GM21367 (cell line): ENCODE data around the gene TEDDM1.

Experiments
- ATAC-seq: cut with Tn5 transposase; IDR thresholded peaks from one replicate; pipeline ENCODE4 v1.9.1; 2021; ENCODE audit not compliant: unreplicated experiment

TEDDM1 gene

GRCh38 chr1:182407724-182408123, 7.3 kb upstream of the TEDDM1 start:
- ATAC-seq = no peak

DNA sequence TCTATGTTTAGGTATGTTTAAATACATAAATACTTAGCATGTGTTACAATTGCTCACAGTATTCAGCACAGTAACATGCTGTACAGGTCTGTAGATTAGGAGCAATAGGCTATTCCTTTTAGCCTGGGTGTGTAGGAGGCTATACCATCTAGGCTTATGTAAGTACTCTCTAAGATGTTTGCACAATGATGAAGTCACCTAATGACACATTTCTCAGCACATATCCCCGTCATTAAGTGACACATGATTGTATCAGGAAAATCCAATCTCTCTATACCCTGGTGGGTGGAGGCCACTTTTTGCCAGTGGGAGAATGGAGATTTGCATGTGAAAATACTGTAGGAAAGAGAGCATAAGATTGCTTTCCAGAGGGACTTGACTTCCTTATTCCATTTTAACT, 5.5 kb upstream of the TEDDM1 start:
- no peak for ATAC-seq

- ATAC-seq = no peak
Measured at GRCh38 chr1:182405578-182405977, 5.1 kb upstream of the TEDDM1 start.

GRCh38 chr1:182404781-182405180, 4.3 kb upstream of the TEDDM1 start:
- no peak for ATAC-seq

DNA sequence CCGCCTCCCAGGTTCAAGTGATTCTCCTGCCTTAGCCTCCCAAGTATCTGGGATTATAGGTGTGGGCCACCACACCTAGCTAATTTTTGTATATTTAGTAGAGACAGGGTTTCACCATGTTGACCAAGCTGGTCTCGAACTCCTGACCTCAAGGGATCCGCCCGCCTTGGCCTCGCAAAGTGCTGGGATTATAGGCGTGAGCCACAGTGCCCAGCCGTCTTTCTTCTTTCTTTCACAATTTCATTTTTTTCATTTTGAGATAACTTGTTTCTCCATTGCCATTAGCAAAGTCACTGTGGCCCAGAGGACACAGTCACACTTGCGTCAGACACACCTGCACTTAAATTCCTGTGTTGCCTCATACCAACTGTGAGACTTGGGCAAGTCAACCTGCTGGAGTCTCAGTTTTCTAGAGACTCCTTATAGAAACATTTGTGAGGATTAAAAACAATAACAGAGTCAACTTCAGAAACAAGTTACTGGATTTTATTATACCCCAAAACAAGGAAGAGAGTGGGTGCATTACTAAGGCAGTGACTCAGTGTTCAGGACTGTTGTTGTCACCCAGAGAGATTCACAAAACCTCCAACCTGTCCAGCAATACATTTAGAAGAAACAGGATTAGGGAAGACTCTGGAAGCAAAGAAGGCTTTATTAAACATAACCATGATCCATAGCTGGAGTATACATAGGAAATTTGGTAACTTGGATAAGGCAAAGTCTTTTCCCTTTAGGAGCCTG, 2.6 kb downstream of the TEDDM1 start:
- ATAC-seq = no peak

DNA sequence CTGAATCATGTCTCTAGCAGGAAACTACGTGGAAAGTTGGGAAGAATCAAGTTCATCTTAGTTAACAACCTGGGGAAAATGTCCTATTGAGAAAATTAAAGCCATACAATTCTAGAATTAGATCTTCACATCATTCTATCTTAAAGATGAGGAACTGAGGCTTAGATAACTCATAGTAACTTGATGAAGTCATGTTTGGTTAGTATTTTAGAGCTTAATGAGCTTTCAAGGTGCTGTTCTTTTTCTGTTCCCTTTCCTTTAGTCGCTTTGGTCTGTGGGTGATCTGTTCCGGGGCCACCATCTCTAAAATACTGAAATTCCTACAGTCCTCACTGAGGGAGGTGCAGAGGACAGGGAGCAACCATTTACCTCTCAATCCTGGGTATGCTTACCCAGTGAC, 4.6 kb downstream of the TEDDM1 start:
- no peak for ATAC-seq

GRCh38 chr1:182394055-182394775, 6.3 kb downstream of the TEDDM1 start:
- no peak for ATAC-seq

DNA sequence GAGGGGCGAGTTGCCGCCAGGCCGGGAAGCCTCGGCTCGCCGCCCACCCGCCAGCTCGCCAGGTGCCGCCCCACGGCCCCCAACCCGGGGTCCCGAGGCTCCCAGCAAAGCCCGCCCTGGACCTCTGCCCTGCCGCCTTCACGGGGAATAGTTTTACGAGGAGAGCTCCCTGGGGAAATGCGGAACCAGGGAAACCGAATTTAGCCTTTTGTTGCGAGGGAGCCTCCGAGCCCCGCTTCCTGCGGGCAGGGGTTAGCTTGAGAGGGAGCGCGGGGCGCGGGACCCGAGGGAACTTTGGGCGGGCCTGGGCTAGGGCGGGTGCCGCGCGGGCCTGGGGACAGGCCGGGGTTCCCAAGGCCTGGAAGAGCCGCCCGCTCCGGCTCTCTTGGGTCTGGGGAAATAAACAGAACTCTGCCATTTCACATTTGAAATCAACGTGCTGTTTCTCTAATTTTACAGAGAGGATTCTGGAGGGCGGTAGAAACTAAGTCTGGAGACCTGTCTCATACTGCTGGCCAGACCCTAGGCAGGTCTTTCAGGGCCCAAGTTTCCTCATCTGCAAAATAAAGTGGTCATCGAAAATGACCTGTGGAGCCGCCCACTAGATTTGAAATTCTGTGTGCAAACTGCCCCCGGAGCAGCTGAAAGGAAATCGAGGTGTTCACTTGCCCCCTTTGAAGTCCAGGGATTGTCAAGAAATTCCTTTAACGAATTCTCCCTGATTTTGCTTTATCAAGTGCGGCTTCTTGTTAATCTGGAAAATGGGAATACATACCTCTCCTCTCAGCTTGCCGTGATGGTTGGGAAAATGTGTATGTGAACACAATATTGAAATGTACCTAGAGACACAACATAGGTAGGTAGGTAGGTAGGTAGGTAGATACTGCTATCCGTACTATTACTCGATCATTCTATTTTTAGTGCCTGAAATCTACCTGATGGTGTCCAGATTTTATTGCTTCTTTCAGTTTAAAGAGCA, 8.1 kb downstream of the TEDDM1 start:
- ATAC-seq = peak; percentile 5

- peak; percentile 64 for ATAC-seq
Measured at GRCh38 chr1:182391362-182392049, 9.0 kb downstream of the TEDDM1 start, which contains the start of gene GLUL. Gene GLUL, minus strand, starts transcription at chr1:182391790. Its CDS starts 3,053 bp downstream, at chr1:182388737.

GRCh38 chr1:182391028-182391361, 9.5 kb downstream of the TEDDM1 start:
- ATAC-seq = no peak

DNA sequence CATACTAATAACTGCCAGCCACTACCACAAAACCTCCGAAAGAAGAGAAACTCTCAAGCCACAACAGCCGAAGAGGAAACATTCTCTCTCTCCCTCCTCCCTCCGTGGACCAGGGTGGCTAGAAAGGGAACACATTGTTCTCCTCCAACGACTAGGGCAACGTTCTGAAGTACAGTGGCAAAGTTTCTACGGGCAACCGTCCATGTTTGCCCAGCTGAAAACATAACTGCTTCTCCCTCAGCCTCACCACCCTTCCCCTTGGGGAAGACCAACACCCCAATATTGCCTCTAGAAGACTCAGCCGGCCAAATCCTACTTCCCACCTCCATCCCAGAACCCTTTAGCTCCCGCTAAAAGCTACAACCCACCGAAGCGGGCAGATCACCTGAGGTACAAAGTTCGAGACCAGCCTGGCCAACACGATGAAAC, 10.8 kb downstream of the TEDDM1 start:
- ATAC-seq = no peak

DNA sequence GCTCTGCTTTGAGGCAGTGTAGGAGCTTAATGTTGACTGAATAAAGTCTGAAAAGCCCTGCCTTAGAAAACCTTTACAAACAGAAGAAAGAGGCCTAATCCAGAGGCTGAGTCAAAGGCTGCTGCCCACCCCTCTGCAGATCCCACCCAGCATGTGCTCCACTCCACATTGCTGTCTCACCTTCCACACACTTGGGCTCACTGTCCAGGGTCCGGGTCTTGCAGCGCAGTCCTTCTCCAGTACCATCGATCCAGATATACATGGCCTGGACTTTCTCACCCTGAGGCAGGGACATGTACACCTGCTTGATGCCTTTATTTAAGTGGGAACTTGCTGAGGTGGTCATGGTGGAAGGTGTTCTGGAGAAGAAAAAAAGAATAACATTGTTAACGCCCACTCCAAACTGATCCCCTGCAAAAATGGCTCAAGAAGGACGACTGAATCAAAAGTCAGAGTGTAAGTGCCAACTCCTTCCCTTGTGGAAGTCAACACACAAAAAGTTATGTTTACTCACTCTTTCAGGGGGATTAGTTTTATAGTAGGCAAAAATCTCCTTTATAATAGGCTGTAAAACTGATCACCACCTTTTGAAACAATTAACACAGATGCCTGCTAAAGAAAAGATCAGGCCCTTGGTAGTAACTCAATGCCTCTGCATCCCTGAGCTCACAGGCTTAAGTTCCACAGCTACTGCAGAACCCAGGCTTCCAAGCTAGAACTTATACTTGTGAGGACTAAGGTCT, 11.9 kb downstream of the TEDDM1 start:
- ATAC-seq = no peak

DNA sequence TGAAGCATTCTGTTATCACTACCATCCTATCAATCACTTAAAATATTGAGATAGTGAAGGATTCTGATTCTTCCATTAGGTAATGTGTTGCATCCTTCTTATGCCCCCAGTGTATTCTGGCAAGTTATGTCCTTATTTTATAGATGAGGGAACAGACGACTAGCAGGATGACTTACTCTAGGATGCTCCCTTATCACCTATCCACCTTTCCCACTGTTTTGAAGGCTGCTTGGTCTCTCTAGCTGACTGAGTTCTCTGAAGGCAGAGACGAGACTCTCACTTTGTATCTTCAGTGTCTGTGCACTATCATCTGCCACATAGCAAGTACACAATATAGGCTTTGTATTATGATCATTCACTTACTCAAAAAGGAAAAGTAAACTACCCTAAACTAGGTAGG, 12.9 kb downstream of the TEDDM1 start:
- no peak for ATAC-seq

DNA sequence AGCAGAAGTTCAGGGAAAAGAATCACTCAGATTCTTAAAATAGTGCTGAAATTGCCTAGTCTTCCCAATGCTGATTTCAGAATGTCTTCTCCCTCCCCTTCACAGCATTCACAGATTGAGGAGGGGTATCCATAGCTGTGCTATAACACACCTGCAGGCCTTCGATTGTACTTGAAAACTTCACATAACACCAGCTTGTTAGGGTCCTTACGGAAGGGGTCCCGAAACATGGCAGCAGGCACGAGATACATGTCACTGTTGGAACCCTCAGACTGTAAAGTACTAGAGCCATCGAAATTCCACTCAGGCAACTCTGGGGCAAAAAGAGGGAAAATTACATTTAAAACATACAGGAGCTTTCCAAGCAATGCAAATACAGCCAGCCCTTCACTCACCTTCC, 13.5 kb downstream of the TEDDM1 start:
- no peak for ATAC-seq

DNA sequence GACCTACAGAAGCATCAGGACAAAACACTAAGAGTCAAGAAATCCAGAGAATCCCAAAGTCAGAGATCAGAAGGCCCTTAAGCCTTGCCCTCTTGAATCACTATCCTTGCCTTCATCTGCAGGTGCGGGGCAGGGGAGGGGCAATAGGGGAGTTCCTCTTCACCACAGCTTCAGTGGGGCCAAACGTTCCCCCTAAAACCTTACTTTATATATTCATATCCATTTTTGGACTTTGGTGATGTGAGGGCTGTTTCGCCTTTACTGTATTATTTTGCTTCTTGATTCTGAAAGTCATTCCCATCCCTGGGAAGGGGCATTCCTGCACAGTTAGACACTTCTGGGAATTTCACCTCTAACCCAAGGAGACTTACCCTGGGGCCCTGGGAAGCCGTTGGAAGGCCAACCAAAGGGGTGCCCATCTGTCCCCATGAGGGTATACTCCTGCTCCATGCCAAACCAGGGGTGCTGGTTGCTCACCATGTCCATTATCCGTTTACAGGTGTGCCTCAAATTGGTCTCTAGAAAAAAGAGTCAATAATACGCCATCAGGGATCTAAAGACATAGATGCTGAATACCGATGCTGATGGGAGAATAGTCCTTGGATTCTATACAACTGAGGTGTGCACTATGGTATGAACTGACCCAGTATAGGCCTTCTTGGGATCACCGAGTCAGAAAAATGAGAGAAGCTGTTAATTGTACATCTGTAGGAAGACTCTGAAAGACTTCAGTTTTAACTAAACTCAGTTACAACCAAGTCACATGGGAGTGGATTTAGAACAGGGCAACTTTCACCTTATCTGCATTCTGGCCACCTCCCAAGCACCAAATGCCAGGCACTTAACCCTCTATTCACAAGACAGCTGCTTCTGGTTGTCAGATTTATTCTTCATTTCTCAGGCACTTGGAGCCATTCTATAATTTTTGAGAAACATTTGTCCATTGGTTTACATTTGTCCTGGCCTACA, 14.3 kb downstream of the TEDDM1 start:
- no peak for ATAC-seq

- no peak for ATAC-seq
Measured at GRCh38 chr1:182384387-182384960, 16.0 kb downstream of the TEDDM1 start.

DNA sequence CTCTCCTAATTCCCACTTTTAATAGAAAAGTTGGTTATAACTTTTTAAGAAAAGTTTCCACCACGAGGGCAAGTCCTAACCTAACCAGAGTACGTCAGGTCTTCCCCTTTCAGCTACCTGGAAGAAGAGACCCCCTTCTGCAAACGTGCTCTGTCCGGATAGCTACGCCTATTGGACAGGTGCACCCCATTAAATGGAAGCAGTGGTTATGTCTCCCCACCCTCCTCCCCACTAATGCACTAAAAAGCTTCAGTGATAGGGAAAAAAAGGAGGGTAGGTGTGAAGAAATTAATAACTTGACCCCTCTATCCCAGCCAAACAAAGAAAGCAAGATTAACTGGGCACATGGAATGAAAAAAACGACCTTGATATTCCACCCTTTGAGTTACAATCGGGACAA, 16.5 kb downstream of the TEDDM1 start:
- ATAC-seq = no peak

DNA sequence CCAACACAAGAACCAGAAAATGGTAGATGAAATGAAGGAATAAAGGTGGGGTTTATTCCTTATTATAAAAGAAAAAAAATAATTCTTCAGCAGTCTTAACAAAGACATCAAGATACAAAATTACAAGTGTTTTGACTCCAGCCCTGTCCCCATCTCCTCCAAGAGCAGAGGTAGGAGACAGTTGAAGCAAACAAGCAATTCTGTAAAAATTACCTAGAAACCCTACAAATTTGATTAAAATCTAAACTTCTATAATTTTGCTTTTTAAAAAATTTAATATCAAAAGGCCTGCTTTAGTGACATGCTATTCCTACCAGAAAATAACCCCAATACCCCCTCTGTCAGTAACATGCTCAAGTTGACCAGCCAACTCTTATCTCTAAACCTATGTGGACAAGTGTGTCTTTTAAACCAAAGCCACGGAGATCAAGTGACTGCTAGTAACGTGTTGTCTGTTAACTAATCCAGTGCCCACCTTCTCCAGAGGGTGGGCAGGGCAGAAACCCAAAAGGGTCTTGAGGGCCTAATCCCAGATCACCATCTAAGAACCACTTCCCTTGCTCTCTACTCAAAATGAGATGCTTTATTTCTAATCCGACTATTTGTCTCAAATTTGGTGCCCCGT, 17.3 kb downstream of the TEDDM1 start:
- no peak for ATAC-seq
